Stimulated activated CD4-positive, alpha-beta T cell treated with anti-CD3 and anti-CD28 coated beads, TNF-alpha, amount 100 ng/mL, for 4 hours (primary cell): ENCODE measurements around the gene INSL3.

Source experiments
- DNase-seq, 3 experiments: peaks; one replicate each; pipeline ENCODE4 v3.0.0-alpha.2; 2020; ENCODE audit warnings: low read depth in 3 of 3

Gene INSL3

GRCh38 chr19:17846146-17846545 lies 24.8 kb upstream of the INSL3 start:
- no peak for DNase-seq

- DNase-seq = no peak
Measured at GRCh38 chr19:17843908-17844490, 22.7 kb upstream of the INSL3 start.

- no peak for DNase-seq
Measured at GRCh38 chr19:17843292-17843827, 22.0 kb upstream of the INSL3 start.

- no peak for DNase-seq
Measured at GRCh38 chr19:17842663-17843291, 21.5 kb upstream of the INSL3 start.

- DNase-seq = peak in 2 of 3 experiments; percentile 41 to 52
Measured at GRCh38 chr19:17841810-17842662, 20.7 kb upstream of the INSL3 start.

- DNase-seq = no peak
Measured at GRCh38 chr19:17841371-17841809, 20.1 kb upstream of the INSL3 start.

GRCh38 chr19:17840019-17840418 lies 18.7 kb upstream of the INSL3 start:
- no peak for DNase-seq

GRCh38 chr19:17837972-17838371 lies 16.7 kb upstream of the INSL3 start:
- no peak for DNase-seq

- DNase-seq = no peak
Measured at GRCh38 chr19:17836530-17836929, 15.2 kb upstream of the INSL3 start.

- DNase-seq = no peak
Measured at GRCh38 chr19:17835182-17836006, 14.1 kb upstream of the INSL3 start.

GRCh38 chr19:17834350-17835181 lies 13.2 kb upstream of the INSL3 start:
- no peak for DNase-seq

GRCh38 chr19:17832443-17833208 lies 11.3 kb upstream of the INSL3 start:
- DNase-seq = no peak

GRCh38 chr19:17831419-17831888 lies 10.1 kb upstream of the INSL3 start:
- DNase-seq = no peak

GRCh38 chr19:17830567-17831418 lies 9.5 kb upstream of the INSL3 start:
- DNase-seq = no peak

GRCh38 chr19:17829855-17830566 lies 8.7 kb upstream of the INSL3 start:
- DNase-seq = no peak

GRCh38 chr19:17826508-17827056 lies 5.3 kb upstream of the INSL3 start:
- DNase-seq = no peak

GRCh38 chr19:17824339-17824738 lies 3.0 kb upstream of the INSL3 start:
- no peak for DNase-seq
